C4-2B (cell line): ENCODE results near the gene TNC.

Experiments
- ZFX ChIP-seq: fragments of 450-650 bp; IDR thresholded peaks from 2 replicates; pipeline ENCODE4 v1.6.1; 2017
- TF ChIP-seq, protein P1 (sequence below): fragments of 450-650 bp; conservative IDR thresholded peaks from 2 replicates; pipeline ENCODE4 v1.5.1; 2017; ENCODE audit warnings: mild to moderate bottlenecking

DNA sequence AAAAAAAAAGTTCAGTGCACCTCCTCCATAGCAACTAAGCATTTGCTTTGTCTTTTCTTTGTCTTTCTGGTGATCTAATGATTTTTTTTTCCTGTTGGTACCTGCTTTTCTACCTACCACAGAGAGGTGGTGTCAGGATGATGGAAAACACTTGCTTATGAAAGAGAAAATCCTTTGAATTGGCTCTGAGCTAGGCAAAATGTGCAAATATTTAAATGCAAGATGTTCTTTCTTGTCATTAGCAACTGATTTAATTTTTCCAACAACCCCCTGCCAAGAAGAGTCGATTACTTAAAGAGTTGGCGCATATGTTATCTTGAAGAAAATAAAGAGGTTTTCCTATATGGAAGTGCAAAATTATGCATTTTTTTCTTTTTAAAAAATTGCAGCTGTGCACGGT, 37.7 kb downstream of the TNC start:
- TF ChIP-seq, protein P1, sequence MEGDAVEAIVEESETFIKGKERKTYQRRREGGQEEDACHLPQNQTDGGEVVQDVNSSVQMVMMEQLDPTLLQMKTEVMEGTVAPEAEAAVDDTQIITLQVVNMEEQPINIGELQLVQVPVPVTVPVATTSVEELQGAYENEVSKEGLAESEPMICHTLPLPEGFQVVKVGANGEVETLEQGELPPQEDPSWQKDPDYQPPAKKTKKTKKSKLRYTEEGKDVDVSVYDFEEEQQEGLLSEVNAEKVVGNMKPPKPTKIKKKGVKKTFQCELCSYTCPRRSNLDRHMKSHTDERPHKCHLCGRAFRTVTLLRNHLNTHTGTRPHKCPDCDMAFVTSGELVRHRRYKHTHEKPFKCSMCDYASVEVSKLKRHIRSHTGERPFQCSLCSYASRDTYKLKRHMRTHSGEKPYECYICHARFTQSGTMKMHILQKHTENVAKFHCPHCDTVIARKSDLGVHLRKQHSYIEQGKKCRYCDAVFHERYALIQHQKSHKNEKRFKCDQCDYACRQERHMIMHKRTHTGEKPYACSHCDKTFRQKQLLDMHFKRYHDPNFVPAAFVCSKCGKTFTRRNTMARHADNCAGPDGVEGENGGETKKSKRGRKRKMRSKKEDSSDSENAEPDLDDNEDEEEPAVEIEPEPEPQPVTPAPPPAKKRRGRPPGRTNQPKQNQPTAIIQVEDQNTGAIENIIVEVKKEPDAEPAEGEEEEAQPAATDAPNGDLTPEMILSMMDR, result no peak
- TF ChIP-seq ZFX, result no peak
